ENCODE results near the gene MEIS3.
A peak's percentile ranks its signal among the peaks of the same experiment; 100 is the strongest.

The MEIS3 gene

DNA sequence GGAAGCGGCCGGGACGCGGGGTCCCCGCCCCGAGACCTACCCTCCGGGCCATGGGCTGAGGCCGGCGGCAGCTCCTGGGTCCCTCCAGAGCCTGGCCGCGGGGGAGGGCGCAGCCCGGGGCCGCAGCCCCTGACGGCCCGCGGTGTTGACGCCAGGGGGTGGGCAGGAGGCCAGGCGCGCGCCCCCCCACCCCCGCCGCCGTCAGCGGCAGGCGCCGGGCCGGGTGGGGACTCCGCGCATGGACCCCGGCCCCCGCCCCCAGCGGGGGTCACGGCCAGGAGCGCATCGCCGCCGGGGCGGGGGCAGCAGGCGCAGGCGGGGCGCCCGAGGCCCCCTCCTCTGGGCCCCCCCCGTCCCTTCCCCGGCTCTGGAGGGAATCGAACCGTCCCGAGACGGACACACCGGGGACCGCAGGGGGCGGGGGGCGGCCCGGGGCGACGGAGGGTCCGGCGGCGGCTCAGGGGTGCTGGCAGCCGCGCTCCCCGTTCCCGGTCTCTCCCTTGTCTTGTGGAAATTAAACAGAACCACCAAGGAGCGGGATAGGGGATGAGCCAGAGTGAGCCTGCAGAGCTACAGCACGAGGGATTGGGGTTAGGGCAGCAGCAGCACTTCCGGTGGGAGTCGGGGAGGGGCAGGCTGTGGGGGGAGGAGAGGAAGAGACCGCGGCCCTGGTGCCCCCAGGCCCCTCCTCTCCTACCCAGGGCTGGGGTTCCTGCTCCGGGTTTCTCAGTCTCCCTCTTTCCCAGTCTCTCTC, at the start of gene MEIS3:
TSS of gene MEIS3 (minus strand) at position 498 of the 754 bp plus-strand sequence. CDS start at position 52, 446 bp downstream.
- no peak for DNase-seq

- DNase-seq, result no peak
These were observed 48.6 kb upstream of the MEIS3 start for GRCh38 chr19:47467914-47468313.

DNA sequence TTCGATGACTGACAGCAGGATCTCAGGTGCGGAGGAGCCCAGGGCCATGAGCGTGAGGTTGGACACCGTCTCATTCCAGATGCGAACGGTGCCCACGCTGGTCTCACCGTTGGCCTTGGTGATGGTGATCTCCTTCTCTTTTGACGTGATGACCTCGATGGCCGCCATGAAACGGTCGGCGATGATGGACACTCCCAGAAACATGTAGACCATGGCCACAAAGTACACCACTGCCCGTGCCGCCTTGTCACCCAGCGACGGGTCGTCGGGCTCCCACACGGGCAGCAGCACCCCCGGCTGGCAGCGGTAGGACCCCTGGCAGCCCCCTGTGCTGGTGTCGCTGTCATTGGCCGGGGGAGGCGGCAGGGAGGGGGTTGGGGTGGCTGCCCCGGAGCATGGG, 46.6 kb upstream of the MEIS3 start:
- DNase-seq, result no peak

DNA sequence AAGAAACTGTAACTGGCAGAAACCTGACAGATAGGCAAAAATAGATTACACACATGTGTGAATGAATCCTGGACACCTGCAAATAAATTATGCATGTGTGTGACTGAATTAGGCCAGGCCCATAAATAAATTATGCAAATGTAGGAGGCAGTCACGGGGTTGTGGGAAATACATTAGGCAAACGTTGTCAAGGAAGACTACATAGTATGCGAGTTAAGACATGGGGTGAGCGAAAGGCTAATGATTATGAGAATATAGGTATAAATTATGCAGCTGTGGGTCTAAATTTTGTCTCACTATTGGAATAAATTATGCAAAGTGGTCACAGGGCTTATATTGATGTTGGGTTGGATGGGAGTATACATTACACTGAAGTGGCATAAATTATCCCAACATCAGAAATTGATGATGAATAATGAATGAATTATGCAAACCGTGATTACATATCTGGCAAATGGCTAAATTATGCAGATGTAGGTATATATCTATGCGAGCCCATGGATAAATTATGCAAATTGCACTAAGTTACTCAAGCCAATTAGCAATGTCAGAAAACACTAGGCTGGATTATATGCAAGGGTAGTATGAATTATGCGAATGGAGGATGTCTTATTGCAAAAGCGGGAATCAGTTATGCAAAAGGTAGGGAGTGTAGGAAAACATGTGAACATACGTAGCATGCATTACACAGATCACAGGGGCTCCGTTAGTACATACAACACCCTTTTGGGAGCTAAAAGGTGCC, 45.5 kb upstream of the MEIS3 start:
- DNase-seq, result no peak

GRCh38 chr19:47461876-47462275, 42.5 kb upstream of the MEIS3 start:
- DNase-seq, result no peak

- DNase-seq, result no peak
These were observed 40.1 kb upstream of the MEIS3 start for GRCh38 chr19:47459477-47459876.

DNA sequence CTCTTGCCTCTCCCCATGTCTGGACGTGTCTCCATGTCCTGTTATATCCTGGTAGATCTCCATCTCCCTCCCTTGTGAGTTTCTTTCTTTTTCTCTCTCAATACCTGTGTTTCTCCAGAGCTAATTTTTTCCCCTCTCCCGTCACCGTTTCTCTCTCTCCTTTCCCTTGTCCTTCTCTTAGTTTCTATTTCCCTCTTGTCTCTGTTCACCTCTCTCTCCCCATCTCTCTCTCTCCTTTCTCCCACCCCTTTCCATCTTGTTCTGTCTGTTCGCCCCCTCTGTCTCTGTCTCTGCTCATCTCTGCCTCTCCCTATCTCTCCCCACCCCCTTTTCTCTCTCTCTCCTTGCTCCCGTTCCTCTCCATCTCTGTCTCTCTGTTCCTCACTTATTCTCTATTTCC, 39.3 kb upstream of the MEIS3 start:
- no peak for DNase-seq

- no peak for DNase-seq
These were observed 37.6 kb upstream of the MEIS3 start for GRCh38 chr19:47456721-47457474.

- no peak for DNase-seq
These were observed 31.2 kb upstream of the MEIS3 start for GRCh38 chr19:47450478-47450877.

DNA sequence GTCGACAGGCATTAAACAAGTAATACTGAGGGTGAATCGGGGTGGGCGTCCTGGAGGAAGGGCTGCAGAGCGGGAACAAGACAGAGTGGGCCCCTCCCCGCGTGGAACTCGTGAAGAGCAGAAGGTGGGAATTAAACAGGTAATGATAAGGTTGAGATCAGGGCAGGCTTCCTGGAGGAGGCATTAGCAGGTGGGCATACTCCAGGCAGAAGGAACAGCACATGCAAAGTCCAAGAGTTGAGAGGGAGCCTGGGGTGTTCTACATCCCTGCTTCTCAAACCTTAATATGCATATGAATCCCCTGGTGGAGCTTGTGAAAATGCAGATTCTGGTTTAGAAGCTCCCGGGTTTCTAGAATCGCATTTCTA, 29.0 kb upstream of the MEIS3 start:
- no peak for DNase-seq

DNA sequence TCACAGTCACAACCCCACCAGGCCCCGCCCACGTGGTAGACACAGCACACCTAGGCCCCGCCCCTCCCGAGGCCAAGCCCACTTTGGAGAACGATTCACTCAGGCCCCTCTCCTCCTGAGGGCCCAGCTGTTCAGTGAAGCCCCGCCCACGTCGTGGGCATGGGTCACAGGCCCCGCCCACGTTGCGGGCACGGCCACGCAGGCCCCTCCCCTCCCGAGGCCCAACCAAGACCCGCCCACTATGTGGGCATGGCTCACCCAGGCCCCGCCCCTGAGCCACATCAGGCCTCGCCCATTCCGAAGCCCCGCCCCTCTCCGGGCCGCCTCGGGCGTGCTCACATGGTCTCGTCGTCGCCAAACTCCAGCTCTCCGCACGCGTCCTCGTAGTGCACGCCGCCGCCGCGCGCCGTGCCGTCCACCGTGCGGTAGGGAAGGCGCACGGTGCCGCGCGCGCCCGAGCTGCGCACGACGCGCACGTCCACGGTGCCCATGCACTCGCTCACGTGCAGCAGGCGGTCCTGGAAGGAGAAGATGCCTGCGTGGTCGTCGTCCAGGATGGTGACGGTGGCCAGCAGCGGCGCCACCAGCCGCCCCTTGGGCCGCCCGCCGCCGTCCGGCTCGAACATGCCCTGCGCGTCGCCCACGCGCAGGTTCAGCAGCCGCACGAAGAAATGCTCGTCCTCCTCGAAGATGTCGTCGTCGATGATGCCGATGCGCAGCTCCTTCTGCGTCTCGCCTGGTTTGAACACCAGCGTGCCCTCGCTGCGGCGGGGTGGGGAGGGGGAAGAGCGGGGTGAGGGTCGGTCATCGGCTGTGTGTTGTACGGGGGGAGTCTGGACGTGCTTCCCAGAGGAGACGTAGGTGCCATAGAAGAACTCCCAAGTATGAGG, 28.4 kb upstream of the MEIS3 start:
- DNase-seq, result peak; percentile 51

DNA sequence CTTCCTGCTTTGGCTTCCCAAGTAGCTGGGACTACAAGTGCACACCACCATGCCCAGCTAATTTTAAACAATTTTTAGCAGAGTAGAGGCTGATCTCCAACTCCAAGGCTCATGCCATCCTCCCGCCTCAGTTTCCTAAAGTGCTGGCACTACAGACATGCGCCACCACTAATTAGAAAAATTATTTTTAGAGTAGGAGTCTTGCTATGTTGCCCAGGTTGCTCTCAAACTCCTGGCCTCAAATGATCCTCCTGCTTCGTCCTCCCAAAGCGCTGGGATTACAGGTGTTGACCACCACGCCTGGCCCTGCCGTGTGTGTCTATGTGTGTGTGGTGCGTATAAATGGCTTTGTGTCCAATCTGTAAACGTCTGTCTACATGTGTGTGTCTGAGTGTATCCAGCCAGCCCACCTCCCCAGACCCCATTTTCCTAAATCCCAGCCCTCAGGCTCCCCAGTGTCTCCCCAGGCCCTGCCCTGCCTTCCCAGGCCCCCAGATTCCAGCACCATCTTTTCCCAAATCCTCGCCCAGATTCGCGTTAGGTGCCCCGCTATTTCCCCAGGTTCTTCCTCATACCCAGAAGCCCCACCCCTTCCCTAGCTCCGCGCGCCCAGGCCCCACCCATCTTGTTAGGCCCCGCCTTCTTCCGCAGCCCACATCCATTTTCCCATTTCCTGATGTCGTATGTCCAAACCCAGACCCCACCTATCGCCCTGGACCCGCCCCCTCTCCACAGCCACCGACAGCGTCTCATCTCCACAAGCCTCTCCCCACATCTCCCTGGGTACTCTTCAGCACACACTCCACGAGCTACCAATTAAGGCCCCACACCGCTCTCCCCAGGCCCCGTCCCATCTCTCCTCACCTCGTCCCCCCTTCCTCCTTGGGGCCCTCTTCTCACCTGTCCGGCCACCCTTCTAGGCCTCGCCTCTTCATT, 27.5 kb upstream of the MEIS3 start:
- peak; percentile 17 for DNase-seq

DNA sequence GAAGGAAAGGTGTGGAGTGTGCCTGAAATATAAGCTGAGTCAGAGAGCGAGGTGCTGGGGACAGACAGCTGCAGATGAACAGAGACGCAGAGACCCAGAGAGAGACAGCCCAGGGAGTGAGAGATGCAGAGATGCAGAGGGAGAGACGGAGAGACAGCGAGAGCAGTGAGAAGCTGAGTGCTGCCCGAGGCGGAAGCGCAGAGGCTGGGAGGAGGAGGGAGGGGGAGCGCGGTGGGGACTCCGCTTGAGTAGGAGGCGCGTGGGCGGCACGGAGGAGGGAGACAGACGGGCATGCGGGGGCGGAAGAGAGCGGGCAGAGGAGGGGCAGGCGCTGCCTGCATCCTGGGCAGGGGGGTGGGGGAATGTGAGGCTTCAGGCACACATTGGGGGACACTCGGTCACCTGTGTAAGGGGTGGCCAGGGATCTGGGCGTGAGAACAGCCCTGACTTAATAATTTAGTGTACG, 26.6 kb upstream of the MEIS3 start:
- DNase-seq, result peak; percentile 72

DNA sequence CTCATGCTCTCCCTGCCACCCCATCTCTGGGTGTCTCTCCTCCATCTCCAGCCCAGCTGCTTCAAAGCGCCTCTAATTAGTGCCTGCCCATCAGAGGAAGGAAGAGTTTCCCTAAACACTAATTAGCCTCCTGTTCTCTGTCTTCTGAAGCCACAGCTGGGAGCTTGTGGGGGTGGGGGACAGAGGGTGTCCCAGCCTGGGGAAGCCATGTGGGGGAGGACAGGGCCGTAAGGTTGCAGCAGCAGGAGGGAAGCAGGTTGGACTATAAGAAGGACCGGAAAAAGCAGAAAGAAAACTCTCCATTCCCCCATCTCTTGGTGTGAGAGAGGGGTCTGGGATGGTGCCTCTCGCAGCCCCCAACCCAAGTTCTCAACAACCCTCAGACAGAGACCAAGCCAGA, 26.2 kb upstream of the MEIS3 start:
- no peak for DNase-seq

DNA sequence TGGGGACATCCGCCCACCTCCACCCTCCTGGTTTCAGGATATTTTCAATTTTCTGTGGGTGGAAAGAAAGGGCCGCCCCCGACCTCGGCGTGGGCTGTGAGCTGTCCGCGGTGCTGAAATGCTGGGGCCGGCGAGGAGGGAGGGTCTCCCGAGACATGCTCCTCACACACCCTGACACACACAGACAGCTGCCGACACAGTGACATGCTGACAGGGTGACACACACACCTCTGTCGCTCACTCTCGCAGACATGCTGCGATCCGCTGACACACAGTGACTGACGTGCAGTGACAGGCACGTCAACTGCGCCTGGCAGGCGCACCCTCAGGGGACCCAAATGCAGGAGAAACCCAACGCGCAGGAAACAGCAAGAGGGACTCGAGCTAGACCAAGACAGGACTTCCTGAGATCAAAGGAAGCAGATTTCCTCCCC, 25.1 kb upstream of the MEIS3 start:
- peak; percentile 10 for DNase-seq

DNA sequence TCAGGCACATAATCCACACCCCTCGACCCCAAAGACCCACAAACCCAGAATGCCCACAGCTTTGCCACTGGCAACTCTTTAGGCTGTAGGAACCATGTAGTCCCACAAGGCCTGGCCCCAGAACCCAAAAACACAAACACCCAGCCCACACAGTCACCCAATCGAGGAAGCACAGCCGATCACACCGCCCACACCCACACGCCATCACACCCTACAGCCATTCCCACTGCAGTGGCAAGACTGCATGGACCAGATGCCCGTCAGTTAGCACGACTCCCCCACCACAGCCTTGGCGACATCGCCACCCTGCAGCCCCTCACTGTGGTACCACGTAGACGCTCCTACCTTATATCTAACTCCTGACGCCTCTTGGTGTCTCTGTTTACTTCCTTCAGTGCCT, 24.0 kb upstream of the MEIS3 start:
- DNase-seq, result no peak

- DNase-seq, result no peak
These were observed 19.5 kb upstream of the MEIS3 start for GRCh38 chr19:47438793-47439220.

GRCh38 chr19:47437500-47437899, 18.2 kb upstream of the MEIS3 start:
- no peak for DNase-seq

GRCh38 chr19:47436712-47437401, 17.5 kb upstream of the MEIS3 start:
- peak; percentile 73 for DNase-seq

DNA sequence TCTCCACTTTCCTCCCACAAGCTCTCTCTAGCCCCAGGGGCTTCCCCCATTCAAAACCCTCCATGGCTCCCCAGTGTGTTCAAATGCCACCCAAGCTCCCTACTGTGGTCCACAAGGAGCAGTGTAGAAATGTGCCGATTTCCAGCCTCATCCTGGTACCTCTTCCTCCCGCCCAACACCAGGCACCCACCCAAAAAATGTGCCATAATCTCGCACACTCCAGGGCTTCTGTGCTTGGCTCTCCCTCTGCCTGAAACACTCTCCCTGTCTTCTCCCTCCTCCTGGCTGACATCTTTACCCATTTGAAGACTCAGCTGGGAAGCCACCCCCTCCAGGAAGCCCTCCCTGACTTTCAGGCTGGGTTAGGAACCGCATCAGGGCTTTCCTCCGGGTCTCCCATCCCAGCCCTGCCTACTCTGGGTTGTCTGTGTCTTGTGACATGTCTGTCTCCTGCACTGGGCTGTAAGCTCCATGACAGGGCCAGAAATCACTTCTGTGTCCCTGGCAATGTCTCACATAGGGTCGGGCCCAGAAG, 16.6 kb upstream of the MEIS3 start:
- no peak for DNase-seq

Measured in CD4-positive, alpha-beta T cell treated with Interferon gamma for 1 hour (primary cell).